LNCaP clone FGC (cell line): ENCODE measurements around the gene SULF2.

Experiments used
- DNase-seq: peaks from one replicate; pipeline ENCODE4 v3.0.0-alpha.2; 2011; ENCODE audit warnings: low read depth
- H3K4me3 ChIP-seq: 2 replicates; pipeline ENCODE4 v1.5.1; 2011; ENCODE audit warnings: mild to moderate bottlenecking, low read depth, low read length, control low read depth
- CTCF ChIP-seq: IDR thresholded peaks from 2 replicates; pipeline ENCODE4 v1.5.1; 2012; ENCODE audit warnings: mild to moderate bottlenecking; ENCODE audit not compliant: control insufficient read depth, insufficient read depth; ENCODE audit errors: extremely low read depth

SULF2 gene

GRCh38 chr20:47675190-47676142, 109.8 kb downstream of the SULF2 start:
- TF ChIP-seq CTCF: no peak
- no peak for DNase-seq
- no peak overlapping the region for H3K4me3 ChIP-seq

- TF ChIP-seq CTCF: no peak
- no peak for DNase-seq
- H3K4me3 ChIP-seq: no peak overlapping the region
These were observed 110.6 kb downstream of the SULF2 start for GRCh38 chr20:47674686-47675085.

- DNase-seq: no peak
- H3K4me3 ChIP-seq: no peak overlapping the region
- no peak for TF ChIP-seq CTCF
These were observed 111.1 kb downstream of the SULF2 start for GRCh38 chr20:47674145-47674544.

GRCh38 chr20:47673671-47673955, 111.7 kb downstream of the SULF2 start:
- DNase-seq: no peak
- TF ChIP-seq CTCF: no peak
- H3K4me3 ChIP-seq: no peak overlapping the region

- no peak for TF ChIP-seq CTCF
- DNase-seq: no peak
These were observed 112.2 kb downstream of the SULF2 start for GRCh38 chr20:47672886-47673670.

GRCh38 chr20:47672166-47672565, 113.1 kb downstream of the SULF2 start:
- no peak for DNase-seq
- no peak overlapping the region for H3K4me3 ChIP-seq
- TF ChIP-seq CTCF: no peak

More at GRCh38 chr20:47672886-47673670, 112.2 kb downstream of the SULF2 start:
- H3K4me3 ChIP-seq: no peak overlapping the region

GRCh38 chr20:47670913-47671312, 114.4 kb downstream of the SULF2 start:
- no peak overlapping the region for H3K4me3 ChIP-seq
- no peak for TF ChIP-seq CTCF
- no peak for DNase-seq
